ENCODE measurements around the gene RAB21. TPM values are rescaled to one million over a fixed set of nuclear protein-coding genes. Genes with fewer than 3 reads are reported as not detected.

RAB21 gene
- total RNA-seq, 1 donor from 2014 or later: 31.0 TPM

DNA sequence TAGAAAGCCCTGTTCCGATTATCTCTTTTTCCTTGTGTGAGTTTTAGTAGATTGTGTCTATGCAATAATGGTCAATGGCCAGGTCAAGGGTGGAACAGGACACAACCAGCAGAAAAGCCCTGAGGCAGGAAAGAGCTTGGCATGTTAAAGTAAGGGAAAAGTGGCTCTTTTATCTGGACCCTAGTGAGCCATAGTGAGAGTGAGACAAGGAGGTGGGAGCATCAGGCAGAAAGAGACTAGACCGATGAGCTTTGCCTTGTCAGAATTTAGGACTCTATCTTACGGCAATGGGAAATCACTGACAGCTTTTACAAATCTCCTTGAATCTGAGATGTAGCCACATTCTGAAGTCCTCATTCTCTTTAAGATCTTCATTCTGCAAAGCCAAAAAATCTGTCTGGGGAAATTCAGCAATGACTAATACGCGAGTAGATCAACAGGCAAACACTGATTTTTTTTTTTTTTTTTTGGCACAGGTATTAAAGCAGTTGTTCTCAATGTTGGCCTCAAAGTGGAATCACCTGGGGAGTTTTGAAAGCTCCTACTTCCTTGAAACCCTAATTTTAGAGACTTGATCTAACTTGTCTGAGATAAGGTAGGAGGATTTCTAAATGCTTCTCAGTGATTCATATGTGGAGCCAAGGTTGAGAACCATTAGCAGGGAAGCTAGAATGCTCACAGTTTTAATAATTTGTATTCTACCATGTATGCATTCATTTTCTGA is 34.9 kb upstream of the RAB21 start:
- no peak for TF ChIP-seq CTCF (IDR thresholded peaks at IDR 0.05; ENCODE audit: insufficient read depth, low read length, poor library complexity, severe bottlenecking)
- DNase-seq (ENCODE audit: low read depth): no peak
- no peaks in the 10 kb centered on the region for H3K27me3 ChIP-seq (ENCODE audit: control insufficient read depth, insufficient read depth, low read length)
- no peak overlapping the region for H3K4me3 ChIP-seq (ENCODE audit: low read depth, low read length)
- no peaks in the 10 kb centered on the region for H3K36me3 ChIP-seq (ENCODE audit: control insufficient read depth, insufficient read depth, low read length)

- no peak overlapping the region for H3K4me3 ChIP-seq (ENCODE audit: low read depth, low read length)
- no peak for DNase-seq (ENCODE audit: low read depth)
- H3K27me3 ChIP-seq (ENCODE audit: control insufficient read depth, insufficient read depth, low read length): no peaks in the 10 kb centered on the region
- H3K36me3 ChIP-seq (ENCODE audit: control insufficient read depth, insufficient read depth, low read length): no peaks in the 10 kb centered on the region
- TF ChIP-seq CTCF (IDR thresholded peaks at IDR 0.05; ENCODE audit: insufficient read depth, low read length, poor library complexity, severe bottlenecking): no peak
These were observed 32.7 kb upstream of the RAB21 start for GRCh38 chr12:71721783-71722505.

DNA sequence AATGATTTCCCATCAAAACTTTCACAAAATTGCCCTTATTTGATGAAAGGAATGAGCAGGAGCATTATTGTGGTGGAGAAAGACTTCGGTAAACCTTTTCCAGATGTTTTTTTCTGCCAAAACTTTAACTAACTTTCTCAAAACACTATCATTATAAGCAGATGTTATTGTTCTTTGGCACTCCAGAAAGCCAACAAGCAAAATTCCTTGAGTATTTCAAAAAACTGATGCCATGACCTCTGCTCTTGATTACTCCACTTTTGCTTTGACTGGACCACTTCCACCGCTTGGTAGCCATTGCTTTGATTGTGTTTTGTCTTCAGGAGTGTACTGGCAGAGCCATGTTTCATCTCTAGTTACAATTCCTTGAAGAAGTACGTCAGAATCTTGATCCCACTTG is 29.7 kb upstream of the RAB21 start:
- DNase-seq (ENCODE audit: low read depth): no peak
- no peak overlapping the region for H3K4me3 ChIP-seq (ENCODE audit: low read depth, low read length)
- no peaks in the 10 kb centered on the region for H3K27me3 ChIP-seq (ENCODE audit: control insufficient read depth, insufficient read depth, low read length)
- no peak for TF ChIP-seq CTCF (IDR thresholded peaks at IDR 0.05; ENCODE audit: insufficient read depth, low read length, poor library complexity, severe bottlenecking)
- H3K36me3 ChIP-seq (ENCODE audit: control insufficient read depth, insufficient read depth, low read length): no peaks in the 10 kb centered on the region

DNA sequence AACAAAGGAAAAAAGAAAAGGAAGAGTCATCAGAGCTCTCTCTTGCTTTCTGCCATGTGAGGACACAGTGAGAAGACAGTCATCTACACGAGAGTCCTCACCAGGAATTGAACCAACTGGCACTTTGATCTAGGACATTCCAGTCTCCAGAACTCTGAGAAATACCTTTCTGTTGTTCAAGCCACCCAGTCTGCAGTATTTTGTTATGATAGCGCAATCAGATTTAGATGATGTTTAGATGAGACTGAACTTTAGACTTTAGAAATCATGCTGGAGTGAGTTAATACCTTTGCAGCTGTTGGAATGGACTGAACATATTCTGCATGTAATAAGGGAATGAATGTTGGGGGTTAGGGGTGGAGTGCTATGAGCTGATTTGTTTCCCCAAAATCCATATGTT is 28.1 kb upstream of the RAB21 start:
- H3K36me3 ChIP-seq (ENCODE audit: control insufficient read depth, insufficient read depth, low read length): no peaks in the 10 kb centered on the region
- DNase-seq (ENCODE audit: low read depth): no peak
- TF ChIP-seq CTCF (IDR thresholded peaks at IDR 0.05; ENCODE audit: insufficient read depth, low read length, poor library complexity, severe bottlenecking): no peak

DNA sequence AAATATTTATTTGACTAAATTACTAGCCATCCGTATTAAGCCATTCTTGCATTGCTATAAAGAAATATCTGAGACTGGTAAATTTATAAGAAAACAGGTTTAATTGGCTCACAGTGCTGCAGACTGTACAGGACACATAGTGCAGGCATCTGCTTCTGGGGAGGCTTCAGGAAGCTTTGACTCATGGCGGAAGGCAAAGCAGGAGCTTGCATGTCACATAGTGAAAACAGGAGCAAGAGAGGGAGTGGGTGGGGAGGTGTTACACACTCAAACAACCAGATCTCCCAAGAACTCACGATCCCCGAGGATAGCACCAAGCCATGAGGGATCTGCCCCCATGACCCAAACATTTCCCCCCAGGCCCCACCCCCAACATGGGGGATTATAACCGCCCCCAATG is 26.7 kb upstream of the RAB21 start:
- no peak for DNase-seq (ENCODE audit: low read depth)
- H3K4me3 ChIP-seq (ENCODE audit: low read depth, low read length): no peak overlapping the region
- no peaks in the 10 kb centered on the region for H3K36me3 ChIP-seq (ENCODE audit: control insufficient read depth, insufficient read depth, low read length)
- no peak for TF ChIP-seq CTCF (IDR thresholded peaks at IDR 0.05; ENCODE audit: insufficient read depth, low read length, poor library complexity, severe bottlenecking)
- no peaks in the 10 kb centered on the region for H3K27me3 ChIP-seq (ENCODE audit: control insufficient read depth, insufficient read depth, low read length)

More for the DNA sequence above, 28.1 kb upstream of the RAB21 start:
- Histone ChIP-seq H3K27me3 (ENCODE audit: control insufficient read depth, insufficient read depth, low read length) (no peaks in the 10 kb centered on the region), H3K4me3 (ENCODE audit: low read depth, low read length) (no peak overlapping the region)

Data from kidney epithelial cell (primary cell).